WTC11 (cell line): ENCODE results near the gene BBS1. TPM values are rescaled to one million over a fixed set of nuclear protein-coding genes. Genes with fewer than 3 reads are reported as not detected.

Experiments used
- ATAC-seq: fragments of 200-7000 bp; cut with Tn5 transposase; 2 replicates; pipeline ENCODE4 v1.10.0; 2021; ENCODE audit warnings: mild to moderate bottlenecking, moderate library complexity
- CTCF ChIA-PET: fragments of 300-600 bp; sonication (Branson Sonifier 250); formaldehyde crosslinking; loops from one replicate; lab custom pipeline; 2021; ENCODE audit warnings: antibody characterized with exemption; lab: Charles Lee
- POLR2A ChIA-PET: fragments of 350-600 bp; sonication (Branson Sonifier 250); formaldehyde crosslinking; loops from one replicate; lab custom pipeline; 2021; ENCODE audit warnings: antibody characterized with exemption; lab: Charles Lee
- DNase-seq: peaks from one replicate; pipeline ENCODE4 v3.0.0; 2021; ENCODE audit warnings: low spot score
- H3K27ac Mint-ChIP-seq: 2 replicates; pipeline ENCODE4 v1.8.0; 2021; ENCODE audit warnings: mixed read lengths
- H3K27me3 Mint-ChIP-seq: 2 replicates; pipeline ENCODE4 v1.8.0; 2021; ENCODE audit warnings: low read depth, mild to moderate bottlenecking, moderate library complexity, mixed read lengths
- H3K36me3 Mint-ChIP-seq: 2 replicates; pipeline ENCODE4 v1.8.0; 2021; ENCODE audit warnings: mixed read lengths
- H3K4me1 Mint-ChIP-seq: 2 replicates; pipeline ENCODE4 v1.8.0; 2022; ENCODE audit warnings: mixed read lengths
- H3K4me3 Mint-ChIP-seq: 2 replicates; pipeline ENCODE4 v1.8.0; 2021; ENCODE audit warnings: mild to moderate bottlenecking, moderate library complexity, mixed read lengths
- H3K9me3 Mint-ChIP-seq: 2 replicates; pipeline ENCODE4 v1.8.0; 2021; ENCODE audit warnings: mixed read lengths
- AFF4 ChIP-seq: sonication (generic); formaldehyde crosslinking; IDR thresholded peaks from 2 replicates; pipeline ENCODE4 v1.8.1; 2023; ENCODE audit warnings: mild to moderate bottlenecking, missing genetic modification reagents, borderline replicate concordance
- ATF1 ChIP-seq: sonication (generic); formaldehyde crosslinking; IDR thresholded peaks from 2 replicates; pipeline ENCODE4 v1.8.1; 2023; ENCODE audit warnings: mild to moderate bottlenecking, moderate library complexity, missing genetic modification reagents
- CBFB ChIP-seq: sonication (generic); formaldehyde crosslinking; IDR thresholded peaks from 2 replicates; pipeline ENCODE4 v1.8.1; 2022; ENCODE audit warnings: mild to moderate bottlenecking, low read depth, missing genetic modification reagents
- EMX1 ChIP-seq: fragments of 250-450 bp; sonication (Bioruptor Pico); IDR thresholded peaks from 2 replicates; pipeline ENCODE4 v1.8.0; 2021; ENCODE audit warnings: mild to moderate bottlenecking
- GTF2I ChIP-seq: fragments of 250-450 bp; sonication (Bioruptor Pico); conservative IDR thresholded peaks from 2 replicates; pipeline ENCODE4 v1.4.0; 2021; ENCODE audit warnings: mild to moderate bottlenecking
- MAX ChIP-seq: sonication (generic); formaldehyde crosslinking; IDR thresholded peaks from 2 replicates; pipeline ENCODE4 v1.8.0; 2022; ENCODE audit warnings: mild to moderate bottlenecking, missing genetic modification reagents
- MXD4 ChIP-seq: fragments of 250-450 bp; sonication (Bioruptor Pico); IDR thresholded peaks from 2 replicates; pipeline ENCODE4 v1.8.0; 2021; ENCODE audit warnings: mild to moderate bottlenecking, moderate library complexity, borderline replicate concordance
- MYBL2 ChIP-seq: sonication (generic); formaldehyde crosslinking; IDR thresholded peaks from 2 replicates; pipeline ENCODE4 v1.8.1; 2023; ENCODE audit warnings: mild to moderate bottlenecking, moderate library complexity, missing genetic modification reagents
- NFE2L1 ChIP-seq: sonication (generic); formaldehyde crosslinking; IDR thresholded peaks from 2 replicates; pipeline ENCODE4 v1.8.1; 2023; ENCODE audit warnings: missing genetic modification reagents
- PRRX2 ChIP-seq: fragments of 250-450 bp; sonication (Bioruptor Pico); IDR thresholded peaks from 2 replicates; pipeline ENCODE4 v1.8.0; 2021; ENCODE audit warnings: mild to moderate bottlenecking
- RELA ChIP-seq: sonication (generic); formaldehyde crosslinking; IDR thresholded peaks from 2 replicates; pipeline ENCODE4 v1.8.1; 2022; ENCODE audit warnings: missing genetic modification reagents, mild to moderate bottlenecking, borderline replicate concordance
- ZBTB21 ChIP-seq: sonication (generic); formaldehyde crosslinking; IDR thresholded peaks from 2 replicates; pipeline ENCODE4 v1.8.1; 2023; ENCODE audit warnings: mild to moderate bottlenecking, missing genetic modification reagents, borderline replicate concordance
- ZNF317 ChIP-seq: sonication (generic); formaldehyde crosslinking; IDR thresholded peaks from 2 replicates; pipeline ENCODE4 v1.8.1; 2023; ENCODE audit warnings: low read depth, mild to moderate bottlenecking, moderate library complexity, missing genetic modification reagents, borderline replicate concordance
- ZNF423 ChIP-seq: fragments of 250-450 bp; sonication (Bioruptor Pico); IDR thresholded peaks from 2 replicates; pipeline ENCODE4 v2.1.2; 2022; ENCODE audit warnings: mild to moderate bottlenecking, moderate library complexity
- ZNF671 ChIP-seq: fragments of 250-450 bp; sonication (Bioruptor Pico); IDR thresholded peaks from 2 replicates; pipeline ENCODE4 v1.8.0; 2021; ENCODE audit warnings: mild to moderate bottlenecking
- total RNA-seq: library from RNA; stranded (reverse); gene quantifications from 3 replicates; pipeline ENCODE4 v1.2.3, GENCODE V29; 2021
- TF ChIP-seq, protein P1 (sequence below): sonication (generic); formaldehyde crosslinking; IDR thresholded peaks from 2 replicates; pipeline ENCODE4 v1.8.1; 2023; ENCODE audit warnings: mild to moderate bottlenecking, missing genetic modification reagents, moderate library complexity
- TF ChIP-seq, protein P2 (sequence below): sonication (generic); formaldehyde crosslinking; IDR thresholded peaks from 2 replicates; pipeline ENCODE4 v1.8.0; 2022; ENCODE audit warnings: mild to moderate bottlenecking, missing genetic modification reagents

Gene BBS1
- total RNA-seq, 1 experiment from 2014 or later, result 26.8 TPM

GRCh38 chr11:66570079-66570849 is 59.8 kb downstream of the BBS1 start (continued):
- TF ChIP-seq, protein P1, sequence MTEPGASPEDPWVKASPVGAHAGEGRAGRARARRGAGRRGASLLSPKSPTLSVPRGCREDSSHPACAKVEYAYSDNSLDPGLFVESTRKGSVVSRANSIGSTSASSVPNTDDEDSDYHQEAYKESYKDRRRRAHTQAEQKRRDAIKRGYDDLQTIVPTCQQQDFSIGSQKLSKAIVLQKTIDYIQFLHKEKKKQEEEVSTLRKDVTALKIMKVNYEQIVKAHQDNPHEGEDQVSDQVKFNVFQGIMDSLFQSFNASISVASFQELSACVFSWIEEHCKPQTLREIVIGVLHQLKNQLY (CRISPR knock-in tag), result no peak
- TF ChIP-seq EMX1 (CRISPR knock-in tag) (no peak), CBFB (CRISPR knock-in tag) (no peak), ATF1 (CRISPR knock-in tag) (no peak), ZNF423 (no peak)
- TF ChIP-seq, protein P2, sequence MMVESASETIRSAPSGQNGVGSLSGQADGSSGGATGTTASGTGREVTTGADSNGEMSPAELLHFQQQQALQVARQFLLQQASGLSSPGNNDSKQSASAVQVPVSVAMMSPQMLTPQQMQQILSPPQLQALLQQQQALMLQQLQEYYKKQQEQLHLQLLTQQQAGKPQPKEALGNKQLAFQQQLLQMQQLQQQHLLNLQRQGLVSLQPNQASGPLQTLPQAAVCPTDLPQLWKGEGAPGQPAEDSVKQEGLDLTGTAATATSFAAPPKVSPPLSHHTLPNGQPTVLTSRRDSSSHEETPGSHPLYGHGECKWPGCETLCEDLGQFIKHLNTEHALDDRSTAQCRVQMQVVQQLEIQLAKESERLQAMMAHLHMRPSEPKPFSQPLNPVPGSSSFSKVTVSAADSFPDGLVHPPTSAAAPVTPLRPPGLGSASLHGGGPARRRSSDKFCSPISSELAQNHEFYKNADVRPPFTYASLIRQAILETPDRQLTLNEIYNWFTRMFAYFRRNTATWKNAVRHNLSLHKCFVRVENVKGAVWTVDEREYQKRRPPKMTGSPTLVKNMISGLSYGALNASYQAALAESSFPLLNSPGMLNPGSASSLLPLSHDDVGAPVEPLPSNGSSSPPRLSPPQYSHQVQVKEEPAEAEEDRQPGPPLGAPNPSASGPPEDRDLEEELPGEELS, result no peak

GRCh38 chr11:66570850-66571180 is 60.4 kb downstream of the BBS1 start:
- H3K4me3 Mint-ChIP-seq, result no peak overlapping the region
- H3K27me3 Mint-ChIP-seq, result peaks cover 33% of the 10 kb centered on the region
- peaks cover 26% of the 10 kb centered on the region for H3K36me3 Mint-ChIP-seq
- H3K27ac Mint-ChIP-seq, result peak overlapping the region; percentile 94
- DNase-seq (no peak), ATAC-seq (0 out of 2 replicates have a peak, but pooled peaks have one; percentile 8)
- CTCF ChIA-PET, result interaction anchor here (0.7 to 3.5 kb wide), 2 partner anchors 21 to 31 kb away, joined by 3 to 18 read pairs; partner anchors contain the start of genes CCDC87 and CCS
- H3K9me3 Mint-ChIP-seq, result peaks cover 27% of the 10 kb centered on the region
- no peak for TF ChIP-seq RELA (CRISPR knock-in tag)
- TF ChIP-seq, protein P1 (CRISPR knock-in tag), result no peak
- TF ChIP-seq MXD4 (CRISPR knock-in tag), result no peak
- TF ChIP-seq GTF2I (CRISPR knock-in tag), result no peak
- TF ChIP-seq ZBTB21 (CRISPR knock-in tag), result no peak
- no peak for TF ChIP-seq ZNF317 (CRISPR knock-in tag)
- no peak for TF ChIP-seq NFE2L1 (CRISPR knock-in tag)
- no peak for TF ChIP-seq ZNF423
- no peak for TF ChIP-seq MAX (CRISPR knock-in tag)
- TF ChIP-seq PRRX2 (CRISPR knock-in tag), result no peak
- no peak for TF ChIP-seq MYBL2
- TF ChIP-seq AFF4 (CRISPR knock-in tag), result no peak
- TF ChIP-seq ZNF671 (CRISPR knock-in tag), result no peak
- POLR2A ChIA-PET, result no interaction called here
- H3K4me1 Mint-ChIP-seq, result peaks cover 21% of the 10 kb centered on the region
